CD4-positive, alpha-beta T cell treated with Interleukin-17A for 1 hour (primary cell): Measurements from ENCODE around the gene EXD2.
"Not testable (repeated sequence)": the region's sequence is repeated elsewhere in the genome, so short reads cannot be mapped to it uniquely, and the experiment has no call there.

Source experiments
- DNase-seq: peaks from one replicate; pipeline ENCODE4 v3.0.0-alpha.2; 2020

The EXD2 gene

GRCh38 chr14:69191340-69192111 lies at the start of gene EXD2:
Gene EXD2, plus strand, starts transcription at chr14:69191498. Its CDS starts 17,973 bp downstream, at chr14:69209471.
- peak; percentile 70 for DNase-seq

- no peak for DNase-seq
These were observed 49.7 kb upstream of the EXD2 start for GRCh38 chr14:69141550-69141949.

GRCh38 chr14:69142101-69142500 lies 49.2 kb upstream of the EXD2 start:
- DNase-seq = no peak

- DNase-seq = no peak
These were observed 41.6 kb upstream of the EXD2 start for GRCh38 chr14:69149461-69150244.

GRCh38 chr14:69151458-69152180 lies 39.7 kb upstream of the EXD2 start:
- peak; percentile 86 for DNase-seq

- DNase-seq = peak; percentile 80
These were observed 39.0 kb upstream of the EXD2 start for GRCh38 chr14:69152181-69152901.

GRCh38 chr14:69152902-69153151 lies 38.5 kb upstream of the EXD2 start, which contains the start of gene DCAF5:
Gene DCAF5, minus strand, starts transcription at chr14:69153119. Its CDS starts 141 bp downstream, at chr14:69152978.
- DNase-seq = peak; percentile 95

- no peak for DNase-seq
These were observed 38.0 kb upstream of the EXD2 start for GRCh38 chr14:69153152-69153872.

- peak; percentile 20 for DNase-seq
These were observed 37.4 kb upstream of the EXD2 start for GRCh38 chr14:69153873-69154270.

- peak; percentile 11 for DNase-seq
These were observed 36.5 kb upstream of the EXD2 start for GRCh38 chr14:69154779-69155178.

- no peak for DNase-seq
These were observed 35.1 kb upstream of the EXD2 start for GRCh38 chr14:69156224-69156623.

- DNase-seq = no peak
These were observed 29.7 kb upstream of the EXD2 start for GRCh38 chr14:69161590-69161989.

- DNase-seq = not testable (repeated sequence)
These were observed 25.5 kb upstream of the EXD2 start for GRCh38 chr14:69165787-69166186.

GRCh38 chr14:69170839-69171238 lies 20.5 kb upstream of the EXD2 start:
- DNase-seq = no peak

GRCh38 chr14:69171569-69171968 lies 19.7 kb upstream of the EXD2 start:
- no peak for DNase-seq

- no peak for DNase-seq
These were observed 16.2 kb upstream of the EXD2 start for GRCh38 chr14:69175130-69175529.

- no peak for DNase-seq
These were observed 9.8 kb upstream of the EXD2 start for GRCh38 chr14:69181491-69181890.

- not testable (repeated sequence) for DNase-seq
These were observed 8.7 kb upstream of the EXD2 start for GRCh38 chr14:69182580-69182979.

GRCh38 chr14:69183735-69184134 lies 7.6 kb upstream of the EXD2 start:
- DNase-seq = no peak

GRCh38 chr14:69190191-69190590 lies 1.1 kb upstream of the EXD2 start:
- DNase-seq = no peak

- no peak for DNase-seq
These were observed 2.4 kb downstream of the EXD2 start for GRCh38 chr14:69193721-69194120.

- DNase-seq = no peak
These were observed 8.5 kb downstream of the EXD2 start for GRCh38 chr14:69199786-69200185.
